SKM-1 (cell line): ENCODE measurements around the gene OTOG.
A peak's percentile ranks its signal among the peaks of the same experiment; 100 is the strongest.

Experiments
- DNase-seq: peaks from one replicate; lab custom pipeline; 2025; ENCODE audit not compliant: unreplicated experiment; lab: John Stamatoyannopoulos, UW

Gene OTOG

DNA sequence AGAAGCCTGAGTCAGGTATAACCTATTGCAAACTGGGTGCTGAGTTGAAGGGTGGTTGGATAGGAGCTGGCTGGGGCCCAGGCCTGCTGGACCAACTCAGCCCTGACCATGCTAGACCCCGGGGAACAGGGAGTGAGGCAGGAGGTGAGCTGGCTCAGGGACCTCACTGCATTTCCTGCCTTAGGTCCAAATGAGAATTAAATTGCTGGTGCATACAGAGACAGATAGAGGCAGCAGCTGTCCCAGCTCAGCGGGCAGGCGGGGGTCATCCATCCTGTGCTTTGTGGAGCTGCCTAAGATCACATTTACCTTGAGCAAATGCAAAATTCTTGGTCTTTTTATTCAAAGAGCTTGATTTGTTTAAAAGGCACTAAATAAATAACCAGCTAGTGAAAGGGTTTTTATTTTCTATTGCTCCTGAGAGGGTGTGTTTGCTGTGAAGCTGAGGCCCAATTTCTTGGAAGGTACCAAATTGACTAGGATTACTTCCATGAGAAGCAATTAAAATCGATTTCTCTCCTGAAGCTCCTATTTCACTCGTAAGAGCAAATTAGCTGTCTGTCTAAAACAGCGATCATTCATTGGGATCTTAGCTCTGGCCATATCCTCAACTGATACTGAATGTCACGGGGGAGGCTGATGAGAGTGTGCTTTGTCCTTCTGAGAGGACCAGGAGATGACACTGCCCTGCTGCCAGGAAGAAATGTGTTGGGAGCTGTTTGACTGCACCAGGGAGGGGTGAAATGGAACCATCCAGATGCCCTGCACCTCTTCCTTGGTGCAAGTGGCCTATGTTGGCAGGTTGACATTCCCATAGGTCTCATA, 27.8 kb upstream of the OTOG start:
- no peak for DNase-seq

DNA sequence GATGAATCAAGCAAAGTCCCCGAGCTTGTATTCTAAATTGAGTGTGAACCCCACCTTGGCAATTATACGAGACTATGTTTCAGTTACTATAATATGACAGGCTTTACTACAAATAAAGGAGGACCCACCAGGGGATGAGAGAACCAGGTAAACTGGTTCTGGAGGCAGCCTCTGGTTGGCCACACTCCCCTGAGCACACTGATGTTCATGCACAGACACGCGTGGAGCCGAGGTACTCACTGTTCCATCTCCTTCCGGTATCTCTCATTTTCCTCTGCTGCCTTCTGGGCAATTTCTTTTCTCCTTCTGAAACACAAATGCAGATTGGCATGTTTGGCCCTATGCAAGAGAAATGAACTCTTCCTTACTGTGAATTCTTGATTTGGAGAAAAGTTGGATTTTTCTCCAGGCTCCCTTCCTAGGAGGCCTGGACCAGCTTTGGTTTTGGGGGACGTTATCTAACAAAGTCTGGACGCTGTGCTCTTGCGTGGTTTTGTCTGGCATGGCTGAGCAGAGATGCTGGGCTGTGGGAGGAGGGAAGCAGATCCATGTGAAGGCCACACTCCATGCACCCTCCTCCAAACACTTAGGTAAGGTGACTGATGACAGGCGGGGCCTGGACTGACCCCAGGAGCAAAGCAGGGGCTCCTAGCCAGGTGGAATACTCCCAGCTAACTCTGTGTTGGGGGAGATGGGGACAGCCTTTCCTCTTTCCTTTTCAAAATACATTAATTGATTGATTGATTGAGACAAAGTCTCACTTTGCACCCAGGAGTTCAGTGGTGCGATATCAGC, 25.8 kb upstream of the OTOG start:
- DNase-seq: no peak

DNA sequence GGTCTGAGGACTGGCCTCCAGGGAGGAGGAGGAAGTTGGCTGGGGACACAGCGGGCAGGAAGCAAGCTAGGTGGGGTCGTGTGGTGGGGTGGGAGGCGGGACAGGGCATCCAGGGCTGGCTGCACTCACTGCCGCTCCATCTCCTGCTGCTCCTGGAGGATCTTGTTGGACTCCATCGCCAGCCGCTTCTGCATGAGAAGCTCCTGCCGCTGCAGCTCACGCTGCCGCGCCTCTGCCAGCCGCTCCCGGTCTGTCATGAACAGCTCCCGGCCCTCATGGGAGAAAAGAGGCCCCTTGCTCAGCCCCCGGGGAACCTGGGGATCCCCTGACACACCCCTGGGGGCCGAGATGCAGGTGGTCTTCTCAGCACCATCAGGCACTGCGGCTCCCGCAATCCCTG, 24.4 kb upstream of the OTOG start:
- DNase-seq: no peak

DNA sequence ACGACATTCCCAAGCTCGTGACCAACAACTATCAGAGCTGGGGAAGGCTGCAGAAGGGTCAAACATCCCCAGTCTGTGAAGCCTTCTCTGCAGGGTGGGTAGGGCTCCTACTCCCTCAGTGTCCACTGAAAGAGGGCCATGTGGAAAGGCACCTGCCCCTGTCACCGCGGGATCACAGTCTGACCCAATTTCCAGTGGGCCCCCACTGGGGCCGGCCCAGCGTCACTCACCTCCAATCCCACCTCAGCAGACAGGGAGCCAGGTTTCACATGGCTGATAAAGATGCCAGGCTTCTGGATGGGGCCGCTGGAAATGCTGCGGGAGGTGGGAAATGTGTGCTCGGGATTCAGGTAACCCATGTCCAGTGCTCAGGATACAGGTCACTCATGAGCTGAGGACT, 22.8 kb upstream of the OTOG start:
- no peak for DNase-seq

DNA sequence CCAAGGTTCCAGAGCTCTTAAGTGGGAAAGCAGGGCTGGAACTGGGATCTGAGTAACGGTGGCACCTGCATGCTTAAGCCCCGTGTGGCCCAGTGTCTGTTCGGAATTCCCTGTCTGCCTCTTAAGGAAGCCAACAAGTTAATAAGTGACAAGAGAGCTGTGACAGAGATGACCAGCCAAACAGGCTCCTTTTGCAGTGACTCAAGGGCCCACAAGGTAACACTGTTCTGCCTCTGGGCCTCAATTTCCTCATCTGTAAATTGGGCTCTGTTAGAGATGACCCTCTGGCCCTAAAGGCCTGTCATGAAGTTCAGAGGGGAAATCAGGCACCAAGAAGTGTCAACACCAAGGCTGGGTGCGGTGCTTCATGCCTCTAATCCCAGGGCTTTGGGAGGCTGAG, 21.5 kb upstream of the OTOG start:
- DNase-seq: no peak

DNA sequence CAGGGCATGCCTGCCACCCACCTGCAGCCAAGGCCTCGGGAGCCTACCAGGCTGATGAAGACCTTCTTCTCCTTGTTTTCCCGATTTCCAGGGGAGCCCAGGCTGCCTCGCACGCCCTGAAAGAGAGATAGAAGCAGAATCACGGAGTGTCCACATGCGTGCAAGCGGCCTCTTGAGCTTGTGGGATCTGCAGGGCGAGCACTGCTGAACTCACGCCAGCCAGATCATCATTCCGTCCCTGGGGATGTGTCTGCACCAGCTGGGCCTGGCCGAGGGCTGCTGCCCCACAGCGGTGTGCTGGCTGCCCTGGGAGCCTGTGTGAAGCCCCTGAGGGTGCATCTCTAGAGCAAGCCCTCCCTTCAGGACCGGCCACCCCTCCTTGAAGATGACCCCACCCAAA, 20.7 kb upstream of the OTOG start:
- no peak for DNase-seq

DNA sequence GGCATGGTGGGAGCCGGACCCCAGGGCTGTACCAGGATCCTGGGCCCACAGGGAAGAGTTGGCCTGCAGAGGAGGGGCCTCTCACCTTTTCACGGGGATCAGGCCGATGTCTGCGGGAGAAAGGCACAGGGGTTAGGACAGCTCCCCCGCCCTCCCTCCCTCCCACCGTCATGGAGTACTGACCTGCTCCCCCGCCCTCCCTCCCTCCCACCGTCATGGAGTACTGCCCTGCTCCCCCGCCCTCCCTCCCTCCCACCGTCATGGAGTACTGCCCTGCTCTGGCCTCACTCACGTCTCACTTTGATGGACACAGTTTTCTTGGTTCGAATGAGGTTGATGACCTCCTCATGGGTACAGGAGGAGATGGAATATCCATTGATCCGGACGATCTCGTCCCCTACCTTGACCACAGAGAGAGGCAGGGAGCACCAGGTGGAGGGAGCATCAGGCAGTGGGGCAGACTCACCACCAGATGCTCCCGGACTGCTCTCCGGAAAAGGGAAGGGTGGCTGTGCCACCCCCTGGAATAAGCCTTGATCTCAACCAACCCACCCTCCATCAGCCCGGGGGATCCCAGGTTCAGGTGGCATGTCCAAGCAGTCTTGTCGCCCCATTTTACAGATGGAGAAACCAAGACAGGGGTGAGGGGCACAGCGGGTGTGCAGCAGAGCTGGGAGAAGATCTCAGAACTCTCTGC, 20.0 kb upstream of the OTOG start:
- no peak for DNase-seq

DNA sequence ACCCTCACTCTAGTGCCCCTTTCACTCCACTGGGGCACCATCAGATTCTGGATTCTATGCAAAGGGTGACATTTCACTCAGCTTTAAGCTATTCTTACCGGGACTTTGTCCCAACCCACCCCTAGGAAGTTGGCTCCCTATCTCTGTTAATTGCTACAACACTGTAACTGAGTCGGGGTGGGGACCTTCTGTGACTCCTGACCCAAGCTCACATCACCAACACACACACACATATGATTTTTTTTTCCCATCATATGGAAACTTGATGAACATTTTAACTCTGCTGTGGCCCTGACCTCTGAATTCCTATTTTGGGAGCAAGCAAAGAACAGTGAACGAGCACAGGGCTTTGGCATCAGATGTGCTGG, 19.4 kb upstream of the OTOG start:
- no peak for DNase-seq

DNA sequence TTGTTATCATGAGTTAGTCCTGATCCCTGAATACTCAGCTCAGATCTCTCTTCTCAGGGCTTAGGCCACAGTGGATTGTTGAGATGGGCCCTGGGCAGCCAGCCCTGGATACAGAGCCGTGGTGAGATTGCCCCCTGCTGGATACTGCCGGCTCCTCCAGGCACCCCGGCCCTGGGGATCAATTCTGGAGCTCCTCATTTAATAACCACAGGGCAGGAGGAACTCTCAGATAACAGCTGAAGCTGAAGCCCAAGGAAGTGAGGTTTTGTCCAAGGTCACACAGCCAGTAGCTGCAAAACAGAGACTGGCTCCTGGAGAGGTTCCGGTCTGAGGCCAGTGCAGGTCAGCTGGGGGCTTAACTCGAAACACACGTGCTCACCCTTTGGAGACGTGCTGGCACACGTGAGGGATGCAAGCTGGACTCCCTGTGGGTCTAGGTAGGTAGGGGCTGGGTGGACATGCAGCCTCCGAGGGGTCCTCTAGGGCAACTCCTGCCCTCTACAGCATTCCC, 18.8 kb upstream of the OTOG start:
- DNase-seq: peak; percentile 72

DNA sequence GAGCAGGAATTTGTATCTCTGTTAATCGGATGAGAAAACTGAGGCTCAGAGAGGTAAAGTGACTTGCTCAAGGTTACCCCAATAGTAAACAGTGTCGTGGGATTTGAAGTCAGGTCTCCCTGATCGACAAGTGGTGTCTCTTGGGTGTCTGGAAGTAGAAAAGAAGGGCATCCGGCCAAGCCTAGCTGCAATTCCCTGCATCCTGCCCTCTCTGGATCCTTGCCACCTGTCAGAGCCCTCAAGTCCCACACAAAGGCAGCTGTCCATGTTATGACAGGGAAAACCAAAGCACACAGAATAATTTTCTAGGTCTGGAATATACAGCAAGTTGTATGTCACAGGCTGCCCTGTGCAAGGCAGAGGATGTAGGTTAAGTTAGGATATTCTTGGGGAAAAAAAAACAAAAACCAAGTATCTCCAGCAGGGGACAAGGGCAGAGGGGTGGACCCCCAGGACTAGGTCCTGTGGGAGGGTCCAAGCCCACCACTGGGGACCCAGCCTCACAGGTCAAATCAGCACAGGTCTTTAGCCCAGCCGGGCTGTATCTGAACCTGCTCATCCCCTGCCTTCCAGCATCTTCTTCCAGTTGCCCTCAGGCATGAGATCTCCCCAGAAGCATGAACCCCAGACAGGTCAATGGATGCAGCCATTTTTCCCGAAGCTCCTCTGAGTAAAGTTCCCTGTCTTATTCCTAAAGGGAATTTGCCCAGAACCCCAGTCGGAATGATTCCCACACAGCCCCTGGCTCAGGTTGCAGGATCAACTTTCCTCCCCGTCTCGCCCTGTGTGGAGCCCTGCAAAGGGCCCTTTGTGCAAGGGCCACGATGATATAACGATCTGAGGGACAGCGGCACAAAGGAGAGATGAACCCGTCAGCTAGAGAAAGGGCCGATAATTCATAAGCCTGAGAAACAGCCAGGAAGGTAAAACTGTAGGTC, 17.9 kb upstream of the OTOG start:
- no peak for DNase-seq

DNA sequence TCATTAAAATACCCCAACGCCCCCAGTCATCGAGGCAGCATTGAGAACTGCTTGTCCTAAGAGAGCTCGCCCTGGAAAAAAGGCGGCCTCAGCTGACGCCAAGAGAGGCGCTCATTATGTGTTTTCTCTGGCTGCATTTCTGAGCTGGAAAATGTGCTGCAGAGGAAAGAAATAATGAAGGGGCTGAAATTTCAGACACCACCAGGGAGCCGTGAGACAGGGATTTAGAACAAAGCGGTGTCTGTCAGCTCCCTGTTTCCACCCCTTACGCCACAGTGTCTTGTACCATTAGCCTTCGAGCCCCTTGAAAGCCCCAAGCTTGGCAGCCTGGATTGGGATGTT, 17.2 kb upstream of the OTOG start:
- no peak for DNase-seq

DNA sequence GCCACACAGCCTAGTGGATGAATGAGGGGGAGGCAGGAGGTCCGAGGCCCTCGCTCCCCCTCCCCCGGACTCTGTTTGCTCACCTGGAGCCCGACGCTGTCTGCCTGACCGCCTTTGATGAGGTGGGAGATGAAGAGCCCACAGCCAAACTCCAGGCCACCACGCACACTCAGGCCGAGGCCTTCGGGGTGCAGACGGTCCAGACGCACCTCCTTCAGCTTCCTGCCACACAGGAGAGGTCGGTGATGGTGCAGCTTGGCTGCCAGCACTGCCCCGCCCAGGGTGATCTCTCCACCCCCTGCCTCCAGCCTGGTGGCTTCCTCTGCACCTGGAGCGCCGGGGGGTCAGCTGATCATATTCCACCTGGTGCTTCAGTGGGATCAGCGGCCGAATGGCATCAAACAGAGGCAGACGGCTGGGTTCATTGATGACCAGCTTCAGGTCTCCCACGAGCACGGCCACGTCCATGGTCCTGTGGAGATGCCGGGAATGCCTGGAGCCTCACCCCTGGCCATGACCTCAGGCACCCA, 15.9 kb upstream of the OTOG start:
- DNase-seq: no peak

DNA sequence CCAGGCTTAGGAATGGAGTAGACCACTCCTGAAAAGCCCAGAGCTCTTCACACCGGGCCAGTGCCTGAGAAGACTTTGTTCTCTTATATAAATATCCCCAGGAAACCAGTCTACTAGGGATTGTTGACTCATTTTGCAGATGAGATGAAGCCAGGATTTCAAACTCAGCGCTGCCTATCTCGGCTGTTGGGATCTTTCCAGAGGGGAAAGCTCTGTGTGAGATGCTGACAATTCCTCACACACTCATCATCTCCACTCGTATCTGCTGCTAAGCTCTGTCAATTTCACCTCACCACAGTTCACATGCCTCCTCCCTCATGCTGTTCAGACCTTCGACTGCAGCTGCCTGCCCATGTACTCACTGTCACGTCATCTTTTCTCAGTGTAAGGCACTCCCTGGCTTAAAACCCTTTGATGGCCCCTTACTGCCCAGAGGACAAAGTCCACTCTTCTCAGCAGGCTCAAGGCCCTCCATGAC, 15.4 kb upstream of the OTOG start:
- DNase-seq: no peak

DNA sequence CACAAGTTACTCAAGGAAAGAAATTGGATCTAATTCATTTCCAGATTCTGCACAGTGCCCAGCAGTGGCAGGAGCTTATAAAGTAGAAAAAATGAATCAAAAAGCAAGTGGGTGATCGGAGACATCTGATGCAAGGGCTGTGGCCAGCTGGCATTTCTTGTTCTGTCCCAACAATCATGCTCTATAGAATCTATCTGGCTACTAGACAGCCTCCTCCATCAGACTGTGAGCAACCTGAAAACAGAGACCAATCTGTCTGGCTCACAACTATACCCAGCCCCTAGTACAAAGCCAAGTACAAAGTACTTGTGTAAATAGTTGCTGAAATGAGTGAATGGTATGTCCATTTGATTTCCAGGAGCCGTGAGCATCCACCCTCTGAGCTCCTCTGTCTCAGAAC, 14.3 kb upstream of the OTOG start:
- no peak for DNase-seq

DNA sequence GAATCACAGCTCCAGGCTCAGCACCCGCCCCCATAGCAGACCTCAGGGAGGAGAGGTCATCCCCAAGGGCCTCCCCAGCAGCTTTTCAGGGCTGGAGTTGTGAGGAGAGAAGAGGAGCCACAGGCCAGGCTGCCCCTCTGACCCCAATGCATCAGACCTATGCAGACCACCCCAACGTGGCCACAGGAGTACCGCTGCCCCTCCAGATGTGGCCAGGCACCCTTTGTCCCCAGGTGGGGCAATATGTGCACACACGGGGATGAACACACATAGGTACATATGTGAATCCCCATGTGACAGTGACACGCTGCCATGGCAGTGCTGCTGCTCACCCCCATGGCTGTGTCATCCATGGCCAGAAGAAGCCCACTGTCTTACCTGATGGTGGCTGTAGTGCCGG, 13.7 kb upstream of the OTOG start:
- no peak for DNase-seq

DNA sequence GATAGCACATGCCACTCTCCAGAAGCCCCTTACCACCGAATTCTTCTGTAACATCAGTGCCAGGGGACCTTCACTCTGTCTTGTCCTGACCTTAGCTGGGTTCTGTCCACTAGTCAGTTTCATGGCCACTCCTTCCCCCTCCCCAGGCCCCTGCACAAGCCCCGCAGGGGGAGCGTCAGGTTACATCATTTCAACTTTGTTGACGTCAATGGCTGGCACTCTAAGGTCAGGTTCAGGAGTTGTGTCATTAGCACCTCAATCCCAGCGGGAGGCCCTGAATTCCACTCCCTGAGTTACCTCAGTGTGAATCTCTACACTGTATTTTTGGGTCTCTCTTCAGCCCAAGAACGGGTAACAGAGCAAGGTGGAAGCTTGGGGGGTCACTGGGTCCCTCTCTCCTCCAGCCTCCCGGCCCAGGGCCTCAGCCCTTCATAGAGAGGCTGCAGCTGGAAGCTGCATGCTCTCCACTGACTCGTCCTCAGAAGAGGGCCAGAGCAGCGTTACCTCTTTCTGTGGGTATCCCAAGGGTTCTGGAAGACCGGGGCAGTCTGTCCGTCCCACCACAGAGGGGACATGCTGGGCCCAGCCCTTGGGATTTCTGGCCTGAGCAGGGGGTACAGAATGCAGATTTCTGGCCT, 13.2 kb upstream of the OTOG start:
- no peak for DNase-seq

DNA sequence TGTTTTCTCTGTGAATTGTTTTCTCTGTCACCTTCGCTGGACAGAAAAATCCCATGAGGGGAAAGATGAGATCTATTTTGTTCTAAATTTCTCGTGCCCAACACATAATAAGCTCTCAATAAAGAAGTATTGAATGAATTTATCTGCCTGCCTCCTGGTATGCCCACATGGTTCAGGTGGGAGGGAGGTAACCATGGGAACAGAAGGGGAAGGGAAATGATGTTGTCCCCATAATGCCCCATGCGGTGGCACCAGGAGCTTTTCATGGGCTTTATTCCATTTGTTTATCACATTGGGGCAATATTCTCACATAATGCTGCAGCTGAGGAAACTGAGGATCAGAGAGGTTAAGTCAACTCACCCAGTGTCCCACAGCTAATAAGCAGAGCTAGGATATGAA, 11.6 kb upstream of the OTOG start:
- DNase-seq: no peak

DNA sequence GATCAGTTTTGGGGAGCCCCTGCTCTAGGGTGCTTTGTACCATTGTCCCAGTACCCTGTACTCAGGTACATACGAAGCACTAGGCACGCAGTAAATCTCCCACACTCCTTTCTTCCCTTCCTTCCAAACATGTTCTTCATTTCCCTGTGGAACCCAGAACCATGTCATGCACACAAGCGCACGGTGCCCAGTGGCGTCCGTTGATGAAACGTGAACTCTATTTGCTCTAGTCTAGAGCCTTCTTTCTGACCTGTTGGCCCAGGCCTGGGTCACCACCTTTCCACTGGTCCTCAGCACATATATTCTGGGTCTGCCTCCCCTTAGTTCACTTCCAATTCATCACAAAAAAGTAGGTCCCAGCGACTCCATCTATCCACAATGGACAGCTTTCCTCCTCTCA, 9.8 kb upstream of the OTOG start:
- DNase-seq: no peak

DNA sequence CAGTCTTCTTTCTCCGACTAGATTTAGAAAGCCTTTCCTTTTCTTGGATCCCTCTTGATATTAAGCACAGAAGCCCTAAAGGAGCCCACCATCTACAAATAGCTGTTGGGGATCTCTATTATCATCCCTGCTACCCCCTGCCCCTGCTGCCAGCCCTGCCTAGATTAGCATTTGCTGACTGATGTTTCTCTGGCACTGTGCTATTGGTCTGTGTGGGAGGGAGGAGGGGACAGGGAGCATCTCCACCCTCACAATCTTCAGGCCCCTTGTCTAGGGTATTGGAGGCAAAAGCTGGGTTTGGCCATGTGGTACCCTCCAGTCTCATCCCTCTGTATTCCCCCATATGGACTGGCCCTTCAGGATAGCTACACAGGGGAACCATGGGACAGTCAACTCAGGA, 9.0 kb upstream of the OTOG start:
- DNase-seq: no peak

DNA sequence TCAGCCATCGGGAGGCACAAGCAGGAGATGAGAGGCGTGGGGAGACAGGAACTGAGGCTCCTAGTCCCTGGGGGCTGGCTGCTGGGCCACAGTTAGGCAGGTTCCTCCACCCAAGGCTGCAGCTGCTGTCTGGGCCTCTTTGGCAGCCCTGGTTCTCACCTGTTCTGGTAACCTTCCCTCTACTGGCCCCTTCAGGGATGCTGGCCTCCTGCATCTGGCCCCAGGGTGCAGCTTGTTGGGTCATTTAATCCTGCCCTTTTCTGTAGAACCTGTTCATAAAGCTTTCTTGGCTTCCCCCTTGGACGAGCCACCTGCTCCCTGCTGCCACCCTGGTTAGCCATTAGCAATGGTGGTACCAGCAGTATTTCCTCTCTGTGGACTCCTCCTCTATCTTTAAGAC, 8.3 kb upstream of the OTOG start:
- no peak for DNase-seq
